Brain pericyte (primary cell): ENCODE measurements around the gene NKAIN4.

ENCODE experiments used
- DNase-seq: peaks from one replicate; pipeline ENCODE4 v3.0.0-alpha.2; 2012; ENCODE audit warnings: low read depth, low spot score

NKAIN4 gene

GRCh38 chr20:63288581-63289251 is 34.5 kb upstream of the NKAIN4 start:
- no peak for DNase-seq

- DNase-seq, result no peak
These were observed 33.7 kb upstream of the NKAIN4 start for GRCh38 chr20:63287697-63288580.

GRCh38 chr20:63286781-63287696 is 32.8 kb upstream of the NKAIN4 start:
- DNase-seq, result no peak

- DNase-seq, result no peak
These were observed 31.7 kb upstream of the NKAIN4 start for GRCh38 chr20:63285636-63286615.

- DNase-seq, result no peak
These were observed 30.8 kb upstream of the NKAIN4 start for GRCh38 chr20:63284981-63285524.

- DNase-seq, result no peak
These were observed 30.3 kb upstream of the NKAIN4 start for GRCh38 chr20:63284544-63284949.

GRCh38 chr20:63284083-63284440 is 29.8 kb upstream of the NKAIN4 start:
- DNase-seq, result no peak

- DNase-seq, result no peak
These were observed 29.3 kb upstream of the NKAIN4 start for GRCh38 chr20:63283397-63284082.

- no peak for DNase-seq
These were observed 28.7 kb upstream of the NKAIN4 start for GRCh38 chr20:63282946-63283345.

- no peak for DNase-seq
These were observed 27.7 kb upstream of the NKAIN4 start for GRCh38 chr20:63281742-63282665.

- no peak for DNase-seq
These were observed 26.8 kb upstream of the NKAIN4 start for GRCh38 chr20:63280929-63281545.

- DNase-seq, result no peak
These were observed 26.1 kb upstream of the NKAIN4 start for GRCh38 chr20:63280371-63280770.

GRCh38 chr20:63279931-63280330 is 25.7 kb upstream of the NKAIN4 start:
- DNase-seq, result no peak

GRCh38 chr20:63278661-63279060 is 24.4 kb upstream of the NKAIN4 start:
- no peak for DNase-seq

- DNase-seq, result no peak
These were observed 23.4 kb upstream of the NKAIN4 start for GRCh38 chr20:63277466-63278272.

GRCh38 chr20:63276956-63277355 is 22.7 kb upstream of the NKAIN4 start:
- DNase-seq, result no peak

GRCh38 chr20:63275825-63276224 is 21.6 kb upstream of the NKAIN4 start:
- DNase-seq, result no peak
